Measurements from ENCODE around the gene PRDM15. TPM values are rescaled to one million over a fixed set of nuclear protein-coding genes. Genes with fewer than 3 reads are reported as not detected.

The PRDM15 gene
- total RNA-seq, 2 experiments from 2014 or later, result 19.7 to 30.2 TPM

DNA sequence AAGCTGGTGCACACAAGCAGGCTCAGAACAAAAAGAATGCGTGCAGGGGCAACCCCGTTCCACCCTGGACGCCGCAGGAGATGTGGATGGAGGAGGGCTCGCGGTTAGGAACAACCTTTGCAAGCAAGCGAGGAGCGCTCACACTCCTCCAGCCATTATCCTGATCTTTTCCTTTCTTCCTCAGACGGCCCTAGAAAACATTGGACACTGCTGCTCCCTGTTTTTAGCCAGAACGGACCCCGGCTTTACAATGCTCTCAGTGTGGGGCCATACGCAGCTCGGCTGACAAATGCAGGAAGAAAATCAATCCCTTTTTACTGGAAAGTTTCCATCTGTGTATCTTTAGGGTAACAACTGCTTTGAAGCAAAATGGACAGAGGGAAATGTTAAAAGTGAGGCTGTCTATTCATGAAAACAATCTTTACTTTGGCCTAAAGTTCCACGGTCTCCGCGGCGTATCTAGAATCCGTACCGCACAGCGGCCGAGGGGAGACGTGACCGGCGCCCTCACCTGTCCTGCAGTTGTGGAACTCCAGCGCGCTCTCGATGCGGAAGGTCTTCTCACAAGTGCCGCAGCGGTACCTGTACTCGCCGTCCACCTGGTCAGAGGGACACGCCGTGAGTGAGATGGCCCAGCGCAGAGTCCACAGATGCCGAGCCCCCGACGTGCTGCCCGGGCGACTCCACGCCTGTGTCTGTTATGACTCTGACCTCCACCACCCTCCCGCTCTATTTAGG lies 44.0 kb downstream of the PRDM15 start:
- Histone ChIP-seq H3K4me2 (ENCODE audit: low read length) (peak overlapping the region; percentile 90), H3K36me3 (ENCODE audit: insufficient read depth, low read length) (peaks cover 72% of the 10 kb centered on the region), H3K4me3 (ENCODE audit: low read depth, low read length, poor library complexity, severe bottlenecking) (peak overlapping the region; percentile 43), H3K79me2 (ENCODE audit: insufficient read depth, low read depth, low read length) (no peaks in the 10 kb centered on the region), H3K4me1 (ENCODE audit: insufficient read depth, low read length, poor library complexity, severe bottlenecking) (peaks cover 72% of the 10 kb centered on the region), H2AFZ (ENCODE audit: low read length) (no peak overlapping the region), H3K9me2 (ENCODE audit: insufficient read depth, low read length) (no peaks in the 10 kb centered on the region), H3K27ac (ENCODE audit: low read depth, low read length, poor library complexity, severe bottlenecking) (peak overlapping the region; percentile 95), H3K9me3 (ENCODE audit: low read length) (no peaks in the 10 kb centered on the region), H4K20me1 (ENCODE audit: insufficient read depth, low read length) (no peaks in the 10 kb centered on the region)
- TF ChIP-seq, protein P1, sequence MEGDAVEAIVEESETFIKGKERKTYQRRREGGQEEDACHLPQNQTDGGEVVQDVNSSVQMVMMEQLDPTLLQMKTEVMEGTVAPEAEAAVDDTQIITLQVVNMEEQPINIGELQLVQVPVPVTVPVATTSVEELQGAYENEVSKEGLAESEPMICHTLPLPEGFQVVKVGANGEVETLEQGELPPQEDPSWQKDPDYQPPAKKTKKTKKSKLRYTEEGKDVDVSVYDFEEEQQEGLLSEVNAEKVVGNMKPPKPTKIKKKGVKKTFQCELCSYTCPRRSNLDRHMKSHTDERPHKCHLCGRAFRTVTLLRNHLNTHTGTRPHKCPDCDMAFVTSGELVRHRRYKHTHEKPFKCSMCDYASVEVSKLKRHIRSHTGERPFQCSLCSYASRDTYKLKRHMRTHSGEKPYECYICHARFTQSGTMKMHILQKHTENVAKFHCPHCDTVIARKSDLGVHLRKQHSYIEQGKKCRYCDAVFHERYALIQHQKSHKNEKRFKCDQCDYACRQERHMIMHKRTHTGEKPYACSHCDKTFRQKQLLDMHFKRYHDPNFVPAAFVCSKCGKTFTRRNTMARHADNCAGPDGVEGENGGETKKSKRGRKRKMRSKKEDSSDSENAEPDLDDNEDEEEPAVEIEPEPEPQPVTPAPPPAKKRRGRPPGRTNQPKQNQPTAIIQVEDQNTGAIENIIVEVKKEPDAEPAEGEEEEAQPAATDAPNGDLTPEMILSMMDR (conservative IDR thresholded peaks at IDR 0.05; ENCODE audit: low read length), result no peak
- TF ChIP-seq EZH2phosphoT487 (IDR thresholded peaks at IDR 0.05; ENCODE audit: borderline replicate concordance, low read depth, low read length), result no peak
- no peak for DNase-seq (ENCODE audit: low spot score)
- ChIA-PET POLR2A (interaction anchor here (0.8 kb wide), 1 partner anchor 43 kb away, joined by 3 read pairs; no protein-coding TSS in a partner anchor), CTCF (ENCODE audit: unreplicated experiment) (no interaction called here)
- intact Hi-C loops (cut with micrococcal nuclease; ENCODE audit: unreplicated experiment), result no loop called here
- BruUV-seq (replicated peaks), result no TSS peak

DNA sequence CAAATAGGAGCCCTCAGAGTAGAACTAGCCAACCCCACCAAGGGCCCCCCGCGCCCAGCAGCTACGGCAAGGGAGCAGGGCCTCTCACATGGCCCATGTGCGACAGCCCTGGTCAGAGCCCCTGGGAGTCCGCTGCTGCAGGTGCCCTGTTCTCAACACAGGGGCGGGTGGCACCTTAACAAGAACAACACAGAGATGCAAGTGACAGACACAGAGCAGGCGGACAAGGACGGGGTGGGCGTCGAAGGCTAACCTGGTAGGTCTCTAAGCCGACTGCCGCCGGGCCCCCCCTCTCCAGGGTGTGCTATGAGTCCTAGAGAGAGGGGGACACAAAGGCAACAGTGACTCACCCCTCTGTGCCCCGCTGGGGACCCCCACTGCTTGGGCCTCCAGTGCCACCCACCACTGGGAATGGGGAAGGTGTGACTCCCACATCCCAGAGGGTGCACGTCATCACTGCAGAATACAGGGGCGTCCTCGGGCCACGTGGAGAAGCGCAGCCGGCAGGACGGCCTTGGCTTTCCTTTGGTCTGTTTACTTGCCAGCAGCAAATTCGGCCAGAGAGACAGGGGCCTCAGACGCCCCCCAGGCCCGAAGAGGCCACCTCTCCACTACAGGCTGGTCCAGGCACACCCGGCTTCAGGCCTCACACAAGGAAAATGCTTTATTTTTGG lies 44.8 kb downstream of the PRDM15 start:
- no peak for TF ChIP-seq EZH2phosphoT487 (IDR thresholded peaks at IDR 0.05; ENCODE audit: borderline replicate concordance, low read depth, low read length)
- TF ChIP-seq, protein P1 (conservative IDR thresholded peaks at IDR 0.05; ENCODE audit: low read length), result no peak
- Histone ChIP-seq H3K36me3 (ENCODE audit: insufficient read depth, low read length) (peaks cover 66% of the 10 kb centered on the region), H3K4me2 (ENCODE audit: low read length) (peak overlapping the region; percentile 90), H3K4me3 (ENCODE audit: low read depth, low read length, poor library complexity, severe bottlenecking) (peak overlapping the region; percentile 43), H2AFZ (ENCODE audit: low read length) (no peak overlapping the region), H4K20me1 (ENCODE audit: insufficient read depth, low read length) (no peaks in the 10 kb centered on the region), H3K79me2 (ENCODE audit: insufficient read depth, low read depth, low read length) (no peaks in the 10 kb centered on the region), H3K9me3 (ENCODE audit: low read length) (no peaks in the 10 kb centered on the region), H3K9me2 (ENCODE audit: insufficient read depth, low read length) (no peaks in the 10 kb centered on the region), H3K4me1 (ENCODE audit: insufficient read depth, low read length, poor library complexity, severe bottlenecking) (peaks cover 75% of the 10 kb centered on the region), H3K27ac (ENCODE audit: low read depth, low read length, poor library complexity, severe bottlenecking) (peak overlapping the region; percentile 95)
- BruUV-seq (replicated peaks), result no TSS peak
- intact Hi-C loops (cut with micrococcal nuclease; ENCODE audit: unreplicated experiment), result no loop called here
- ChIA-PET CTCF (ENCODE audit: unreplicated experiment) (interaction anchor here (1.5 kb wide), 1 partner anchor 43 kb away, joined by 4 read pairs; no protein-coding TSS in a partner anchor), POLR2A (interaction anchor here (0.8 to 2.0 kb wide), 5 partner anchors 28 to 273 kb away, joined by 3 to 14 read pairs (median 4); no protein-coding TSS in a partner anchor)
- DNase-seq (ENCODE audit: low spot score), result peak; percentile 36
